ENCODE measurements around the gene ABCA2. TPM values are rescaled to one million over a fixed set of nuclear protein-coding genes. Genes with fewer than 3 reads are reported as not detected.

The ABCA2 gene
- total and polyA plus RNA-seq, 4 donors: 9.0 to 60.0 (median 37.7) TPM

- no peaks in the 10 kb centered on the region for H3K4me1 ChIP-seq (ENCODE audit: control insufficient read depth in 1 of 2, insufficient read depth in 2 of 2, low read length in 2 of 2)
- 10 to 12% methylated on average over 28 of the region's 28 CpGs for WGBS, 2 donors
- no peak overlapping the region for H3K4me3 ChIP-seq (ENCODE audit: low read length in 2 of 2)
- intact Hi-C loops (cut with DNase I): no loop called here
- DNase-seq: peak; percentile 86 to 90
- no peaks in the 10 kb centered on the region for H3K27me3 ChIP-seq (ENCODE audit: control insufficient read depth in 1 of 2, insufficient read depth in 2 of 2, low read length in 1 of 2)
- no peaks in the 10 kb centered on the region for H3K9me3 ChIP-seq (ENCODE audit: control insufficient read depth, low read length)
- H3K36me3 ChIP-seq (ENCODE audit: control insufficient read depth in 1 of 2, insufficient read depth in 2 of 2, low read length in 1 of 2): no peaks in the 10 kb centered on the region
- no peak overlapping the region for H3K27ac ChIP-seq (ENCODE audit: low read depth in 1 of 2, low read length in 2 of 2)
- peak; percentile 84 for ATAC-seq (ENCODE audit: low FRiP score)
Observed at GRCh38 chr9:137055385-137056364, 27.6 kb upstream of the ABCA2 start.

- WGBS, 2 donors: 57 to 63% methylated on average over 14 to 17 of the region's 17 CpGs
Observed at GRCh38 chr9:137054932-137055384, 26.9 kb upstream of the ABCA2 start.

GRCh38 chr9:137053944-137054931, 26.2 kb upstream of the ABCA2 start, which contains the start of gene ENTPD2:
ENTPD2 (minus strand) TSS chr9:137054061; CDS start chr9:137053997, 64 bp downstream.
- WGBS, 2 donors: 30 to 32% methylated on average over 79 to 90 of the region's 90 CpGs
- ATAC-seq (ENCODE audit: low FRiP score): no peak
- peak in 1 of 2 donors; percentile 50 for DNase-seq
- no peaks in the 10 kb centered on the region for H3K9me3 ChIP-seq (ENCODE audit: control insufficient read depth, low read length)
- H3K4me3 ChIP-seq (ENCODE audit: low read length in 2 of 2): no peak within 1 kb of the TSS
- no peak within 1 kb of the TSS for H3K27ac ChIP-seq (ENCODE audit: low read depth in 1 of 2, low read length in 2 of 2)
- H3K27me3 ChIP-seq (ENCODE audit: control insufficient read depth in 1 of 2, insufficient read depth in 2 of 2, low read length in 1 of 2): no peaks in the 10 kb centered on the region
- no peaks in the 10 kb centered on the region for H3K4me1 ChIP-seq (ENCODE audit: control insufficient read depth in 1 of 2, insufficient read depth in 2 of 2, low read length in 2 of 2)
- intact Hi-C loops (cut with DNase I): no loop called here
- H3K36me3 ChIP-seq (ENCODE audit: control insufficient read depth in 1 of 2, insufficient read depth in 2 of 2, low read length in 1 of 2): no peaks in the 10 kb centered on the region

More at GRCh38 chr9:137054932-137055384, 26.9 kb upstream of the ABCA2 start:
- no peak for DNase-seq
- no peaks in the 10 kb centered on the region for H3K4me1 ChIP-seq (ENCODE audit: control insufficient read depth in 1 of 2, insufficient read depth in 2 of 2, low read length in 2 of 2)
- no peaks in the 10 kb centered on the region for H3K9me3 ChIP-seq (ENCODE audit: control insufficient read depth, low read length)
- intact Hi-C loops (cut with DNase I): no loop called here
- H3K27ac ChIP-seq (ENCODE audit: low read depth in 1 of 2, low read length in 2 of 2): no peak overlapping the region
- H3K27me3 ChIP-seq (ENCODE audit: control insufficient read depth in 1 of 2, insufficient read depth in 2 of 2, low read length in 1 of 2): no peaks in the 10 kb centered on the region
- ATAC-seq (ENCODE audit: low FRiP score): peak; percentile 27
- H3K4me3 ChIP-seq (ENCODE audit: low read length in 2 of 2): no peak overlapping the region
- H3K36me3 ChIP-seq (ENCODE audit: control insufficient read depth in 1 of 2, insufficient read depth in 2 of 2, low read length in 1 of 2): no peaks in the 10 kb centered on the region

GRCh38 chr9:137052998-137053943, 25.2 kb upstream of the ABCA2 start:
- no peak overlapping the region for H3K27ac ChIP-seq (ENCODE audit: low read depth in 1 of 2, low read length in 2 of 2)
- intact Hi-C loops (cut with DNase I): no loop called here
- H3K27me3 ChIP-seq (ENCODE audit: control insufficient read depth in 1 of 2, insufficient read depth in 2 of 2, low read length in 1 of 2): no peaks in the 10 kb centered on the region
- ATAC-seq (ENCODE audit: low FRiP score) (no peak), DNase-seq (no peak)
- H3K9me3 ChIP-seq (ENCODE audit: control insufficient read depth, low read length): no peaks in the 10 kb centered on the region
- WGBS, 2 donors: 24 to 26% methylated on average over 59 to 71 of the region's 71 CpGs
- H3K36me3 ChIP-seq (ENCODE audit: control insufficient read depth in 1 of 2, insufficient read depth in 2 of 2, low read length in 1 of 2): no peaks in the 10 kb centered on the region
- H3K4me3 ChIP-seq (ENCODE audit: low read length in 2 of 2): no peak overlapping the region
- no peaks in the 10 kb centered on the region for H3K4me1 ChIP-seq (ENCODE audit: control insufficient read depth in 1 of 2, insufficient read depth in 2 of 2, low read length in 2 of 2)

- no peaks in the 10 kb centered on the region for H3K36me3 ChIP-seq (ENCODE audit: control insufficient read depth in 1 of 2, insufficient read depth in 2 of 2, low read length in 1 of 2)
- ATAC-seq (ENCODE audit: low FRiP score) (no peak), DNase-seq (no peak)
- no peaks in the 10 kb centered on the region for H3K9me3 ChIP-seq (ENCODE audit: control insufficient read depth, low read length)
- 74 to 87% methylated on average over 8 of the region's 8 CpGs for WGBS, 2 donors
- no peaks in the 10 kb centered on the region for H3K4me1 ChIP-seq (ENCODE audit: control insufficient read depth in 1 of 2, insufficient read depth in 2 of 2, low read length in 2 of 2)
- H3K4me3 ChIP-seq (ENCODE audit: low read length in 2 of 2): no peak overlapping the region
- H3K27ac ChIP-seq (ENCODE audit: low read depth in 1 of 2, low read length in 2 of 2): no peak overlapping the region
- H3K27me3 ChIP-seq (ENCODE audit: control insufficient read depth in 1 of 2, insufficient read depth in 2 of 2, low read length in 1 of 2): no peaks in the 10 kb centered on the region
- intact Hi-C loops (cut with DNase I): no loop called here
Observed at GRCh38 chr9:137052293-137052692, 24.3 kb upstream of the ABCA2 start.

GRCh38 chr9:137051145-137051724, 23.2 kb upstream of the ABCA2 start:
- H3K4me1 ChIP-seq (ENCODE audit: control insufficient read depth in 1 of 2, insufficient read depth in 2 of 2, low read length in 2 of 2): no peaks in the 10 kb centered on the region
- H3K27me3 ChIP-seq (ENCODE audit: control insufficient read depth in 1 of 2, insufficient read depth in 2 of 2, low read length in 1 of 2): no peaks in the 10 kb centered on the region
- H3K4me3 ChIP-seq (ENCODE audit: low read length in 2 of 2): no peak overlapping the region
- no peaks in the 10 kb centered on the region for H3K36me3 ChIP-seq (ENCODE audit: control insufficient read depth in 1 of 2, insufficient read depth in 2 of 2, low read length in 1 of 2)
- H3K9me3 ChIP-seq (ENCODE audit: control insufficient read depth, low read length): no peaks in the 10 kb centered on the region
- ATAC-seq (ENCODE audit: low FRiP score) (no peak), DNase-seq (no peak)
- intact Hi-C loops (cut with DNase I): no loop called here
- WGBS, 2 donors: 93 to 94% methylated on average over 16 to 17 of the region's 17 CpGs
- H3K27ac ChIP-seq (ENCODE audit: low read depth in 1 of 2, low read length in 2 of 2): no peak overlapping the region

- DNase-seq (no peak), ATAC-seq (ENCODE audit: low FRiP score) (no peak)
- WGBS, 2 donors: 92 to 98% methylated on average over 4 to 5 of the region's 5 CpGs
- Histone ChIP-seq H3K4me3 (ENCODE audit: low read length in 2 of 2) (no peak overlapping the region), H3K4me1 (ENCODE audit: control insufficient read depth in 1 of 2, insufficient read depth in 2 of 2, low read length in 2 of 2) (no peaks in the 10 kb centered on the region), H3K27me3 (ENCODE audit: control insufficient read depth in 1 of 2, insufficient read depth in 2 of 2, low read length in 1 of 2) (no peaks in the 10 kb centered on the region), H3K36me3 (ENCODE audit: control insufficient read depth in 1 of 2, insufficient read depth in 2 of 2, low read length in 1 of 2) (no peaks in the 10 kb centered on the region), H3K27ac (ENCODE audit: low read depth in 1 of 2, low read length in 2 of 2) (no peak overlapping the region), H3K9me3 (ENCODE audit: control insufficient read depth, low read length) (no peaks in the 10 kb centered on the region)
- intact Hi-C loops (cut with DNase I): no loop called here
Observed at GRCh38 chr9:137050570-137050969, 22.5 kb upstream of the ABCA2 start.
